ENCODE measurements around the gene GAST. TPM values are rescaled to one million over a fixed set of nuclear protein-coding genes. Genes with fewer than 3 reads are reported as not detected.

The GAST gene
- total and polyA plus RNA-seq, 9 of the 15 experiments (the other 6 are each of a cell fraction or from before 2014, with no cell fraction given) = not detected

GRCh38 chr17:41725134-41725533 is 13.0 kb downstream of the GAST start (continued):
- TF ChIP-seq, protein P1, sequence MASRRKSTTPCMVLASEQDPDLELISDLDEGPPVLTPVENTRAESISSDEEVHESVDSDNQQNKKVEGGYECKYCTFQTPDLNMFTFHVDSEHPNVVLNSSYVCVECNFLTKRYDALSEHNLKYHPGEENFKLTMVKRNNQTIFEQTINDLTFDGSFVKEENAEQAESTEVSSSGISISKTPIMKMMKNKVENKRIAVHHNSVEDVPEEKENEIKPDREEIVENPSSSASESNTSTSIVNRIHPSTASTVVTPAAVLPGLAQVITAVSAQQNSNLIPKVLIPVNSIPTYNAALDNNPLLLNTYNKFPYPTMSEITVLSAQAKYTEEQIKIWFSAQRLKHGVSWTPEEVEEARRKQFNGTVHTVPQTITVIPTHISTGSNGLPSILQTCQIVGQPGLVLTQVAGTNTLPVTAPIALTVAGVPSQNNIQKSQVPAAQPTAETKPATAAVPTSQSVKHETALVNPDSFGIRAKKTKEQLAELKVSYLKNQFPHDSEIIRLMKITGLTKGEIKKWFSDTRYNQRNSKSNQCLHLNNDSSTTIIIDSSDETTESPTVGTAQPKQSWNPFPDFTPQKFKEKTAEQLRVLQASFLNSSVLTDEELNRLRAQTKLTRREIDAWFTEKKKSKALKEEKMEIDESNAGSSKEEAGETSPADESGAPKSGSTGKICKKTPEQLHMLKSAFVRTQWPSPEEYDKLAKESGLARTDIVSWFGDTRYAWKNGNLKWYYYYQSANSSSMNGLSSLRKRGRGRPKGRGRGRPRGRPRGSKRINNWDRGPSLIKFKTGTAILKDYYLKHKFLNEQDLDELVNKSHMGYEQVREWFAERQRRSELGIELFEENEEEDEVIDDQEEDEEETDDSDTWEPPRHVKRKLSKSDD (conservative IDR thresholded peaks at IDR 0.05; ENCODE audit: low read length) = no peak
- TF ChIP-seq NRF1 (conservative IDR thresholded peaks at IDR 0.05 in 1 of 2, IDR thresholded peaks at IDR 0.05 in 1 of 2) = no peak

GRCh38 chr17:41728056-41728455 is 15.9 kb downstream of the GAST start:
- BruUV-seq (replicated peaks) = no TSS peak
- TF ChIP-seq ZNF274 (IDR thresholded peaks at IDR 0.05; ENCODE audit: borderline replicate concordance, low read depth, low read length) (no peak), ARID2 (IDR thresholded peaks at IDR 0.05) (no peak)
- Histone ChIP-seq H3K4me3 (no peak overlapping the region), H2AFZ (ENCODE audit: low read depth, low read length) (0 out of 2 replicates have a peak overlapping the region, but pooled peaks have one; percentile 26), H3K4me1 (replicated peaks in 1 of 2; ENCODE audit: control insufficient read depth in 2 of 2, insufficient read depth in 2 of 2, low read length in 2 of 2) (peaks cover 3 to 27% of the 10 kb centered on the region in 2 experiments; a peak in 3 of 5 replicates), H3K27me3 (ENCODE audit: control insufficient read depth in 2 of 2, insufficient read depth in 2 of 2, low read length in 2 of 2) (peaks cover 9 to 24% of the 10 kb centered on the region in 2 experiments; a peak in 4 of 5 replicates), H3K79me2 (ENCODE audit: control insufficient read depth, insufficient read depth, low read length) (no peaks in the 10 kb centered on the region), H3K9me3 (replicated peaks; ENCODE audit: control insufficient read depth, insufficient read depth, low read depth, low read length) (no peaks in the 10 kb centered on the region), H3K4me2 (ENCODE audit: insufficient read depth, low read length) (no peak overlapping the region), H3K9me1 (ENCODE audit: control insufficient read depth, insufficient read depth, low read length) (no peaks in the 10 kb centered on the region), H3K9ac (ENCODE audit: insufficient read depth in 1 of 2, low read depth in 2 of 2, low read length in 2 of 2) (peak overlapping the region in 1 of 2 experiments; percentile 80; a peak in 2 of 4 replicates), H3K27ac (ENCODE audit: extremely low read depth, low read depth, low read length) (no peak overlapping the region), H3K36me3 (ENCODE audit: control insufficient read depth, insufficient read depth, low read length) (no peaks in the 10 kb centered on the region), H4K20me1 (replicated peaks; ENCODE audit: control insufficient read depth, insufficient read depth, low read length) (no peaks in the 10 kb centered on the region)
- no peak for DNase-seq (ENCODE audit: extremely low read depth in 1 of 4, low spot score in 3 of 4)
- intact Hi-C loops (cut with micrococcal nuclease) (no loop called here), in situ Hi-C loops (cut with MboI) (loop anchor here (25.0 kb wide), 1 partner anchor 384 kb away; the partner anchor contains the start of genes DHX58, HSPB9 and KAT2A)
- ChIA-PET POLR2A (interaction anchor here (0.7 to 2.0 kb wide), 6 partner anchors 9 to 58 kb away, joined by 3 to 4 read pairs (median 3); partner anchors contain the start of gene JUP), CTCF (ENCODE audit: low intra/inter-chr PET ratio) (no interaction called here)
- ATAC-seq = no peak; the same call in 2 of the 3 replicates
- no peak for FAIRE-seq
- WGBS (ENCODE audit: insufficient coverage, low coverage, missing lambda C conversion rate) = 47% methylated on average over 12 of the region's 12 CpGs
